ENCODE results near the gene PACS2. TPM values are rescaled to one million over a fixed set of nuclear protein-coding genes. Genes with fewer than 3 reads are reported as not detected.
A peak's percentile ranks its signal among the peaks of the same experiment; 100 is the strongest.
"Not testable (repeated sequence)": the region's sequence is repeated elsewhere in the genome, so short reads cannot be mapped to it uniquely, and the experiment has no call there.

The PACS2 gene
- 23.2 and 30.0 TPM in 2 replicates for total RNA-seq (2014; rRNA removed; shearing (Covaris generic); ENCODE audit: low replicate concordance)

GRCh38 chr14:105314287-105315200, at the start of gene PACS2:
PACS2 (plus strand) TSS chr14:105314748; CDS start chr14:105314919, 171 bp downstream.
- DNase-seq (ENCODE audit: low read depth): peak; percentile 45
- in situ Hi-C loops (cut with HindIII; ENCODE audit: low pct_unique_long_range_greater_than_20kb, low sequenced_read_pairs): no loop called here

- DNase-seq (ENCODE audit: low read depth): no peak
- in situ Hi-C loops (cut with HindIII; ENCODE audit: low pct_unique_long_range_greater_than_20kb, low sequenced_read_pairs): no loop called here
These were observed 46.6 kb upstream of the PACS2 start for GRCh38 chr14:105267820-105268548.

- in situ Hi-C loops (cut with HindIII; ENCODE audit: low pct_unique_long_range_greater_than_20kb, low sequenced_read_pairs): no loop called here
- no peak for DNase-seq (ENCODE audit: low read depth)
These were observed 45.7 kb upstream of the PACS2 start for GRCh38 chr14:105268736-105269354.

GRCh38 chr14:105269405-105269804, 45.1 kb upstream of the PACS2 start:
- no peak for DNase-seq (ENCODE audit: low read depth)
- in situ Hi-C loops (cut with HindIII; ENCODE audit: low pct_unique_long_range_greater_than_20kb, low sequenced_read_pairs): no loop called here

DNA sequence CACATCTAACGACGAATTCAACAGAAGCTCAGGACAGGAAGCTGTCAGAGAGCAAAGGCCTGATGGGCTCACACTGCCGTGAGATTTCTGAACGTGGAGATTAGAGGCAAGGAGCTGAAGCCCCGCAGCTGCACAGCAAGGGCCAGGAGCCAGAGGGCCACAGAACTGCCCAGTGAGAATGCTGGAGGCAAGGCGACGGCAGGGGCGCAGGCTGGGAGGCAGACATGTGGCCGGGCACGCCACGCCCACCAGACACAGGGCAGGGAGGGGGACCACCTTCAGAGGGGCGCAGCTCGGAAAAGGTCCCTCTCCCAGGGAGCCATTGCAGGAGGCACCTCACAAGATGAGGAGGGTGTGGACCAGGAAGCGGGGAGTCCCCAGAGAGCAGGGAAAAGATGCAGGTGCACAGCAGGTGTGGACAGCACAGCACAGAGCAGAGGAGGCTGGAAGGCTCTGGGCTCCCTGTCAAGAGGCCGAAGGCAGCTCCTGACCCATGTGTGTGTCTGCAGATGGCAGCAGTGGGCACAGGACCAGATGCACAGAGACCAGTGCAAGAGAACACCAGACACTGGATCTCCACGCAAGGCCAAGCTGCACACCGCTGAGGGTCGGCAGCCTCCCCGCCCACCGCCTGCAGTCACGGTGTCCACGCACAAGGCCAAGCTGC, 43.2 kb upstream of the PACS2 start:
- in situ Hi-C loops (cut with HindIII; ENCODE audit: low pct_unique_long_range_greater_than_20kb, low sequenced_read_pairs): no loop called here
- no peak for DNase-seq (ENCODE audit: low read depth)

- no peak for DNase-seq (ENCODE audit: low read depth)
- in situ Hi-C loops (cut with HindIII; ENCODE audit: low pct_unique_long_range_greater_than_20kb, low sequenced_read_pairs): no loop called here
These were observed 41.9 kb upstream of the PACS2 start for GRCh38 chr14:105272623-105273022.

DNA sequence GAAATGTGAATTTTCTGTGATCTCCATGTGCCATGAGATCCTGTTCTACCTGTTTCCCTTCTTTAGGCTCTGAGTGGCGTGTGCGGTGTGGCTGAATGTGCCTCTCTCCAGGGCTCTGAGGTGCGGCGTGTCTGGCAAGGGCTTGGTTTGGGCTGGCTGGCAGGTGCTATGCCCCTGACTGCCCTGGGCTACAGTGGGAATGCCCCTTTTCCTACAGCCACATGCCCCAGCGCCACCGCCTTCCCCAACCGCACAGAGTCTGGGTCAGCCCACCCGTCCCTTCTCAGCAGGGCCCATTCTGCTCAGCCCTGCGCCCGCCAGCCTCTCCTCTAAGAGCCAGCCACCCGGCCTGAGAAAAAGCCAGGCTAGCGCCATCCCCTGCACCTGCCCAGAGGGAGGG, 41.5 kb upstream of the PACS2 start:
- DNase-seq (ENCODE audit: low read depth): no peak
- in situ Hi-C loops (cut with HindIII; ENCODE audit: low pct_unique_long_range_greater_than_20kb, low sequenced_read_pairs): no loop called here

- in situ Hi-C loops (cut with HindIII; ENCODE audit: low pct_unique_long_range_greater_than_20kb, low sequenced_read_pairs): no loop called here
- no peak for DNase-seq (ENCODE audit: low read depth)
These were observed 39.9 kb upstream of the PACS2 start for GRCh38 chr14:105274637-105275036.

DNA sequence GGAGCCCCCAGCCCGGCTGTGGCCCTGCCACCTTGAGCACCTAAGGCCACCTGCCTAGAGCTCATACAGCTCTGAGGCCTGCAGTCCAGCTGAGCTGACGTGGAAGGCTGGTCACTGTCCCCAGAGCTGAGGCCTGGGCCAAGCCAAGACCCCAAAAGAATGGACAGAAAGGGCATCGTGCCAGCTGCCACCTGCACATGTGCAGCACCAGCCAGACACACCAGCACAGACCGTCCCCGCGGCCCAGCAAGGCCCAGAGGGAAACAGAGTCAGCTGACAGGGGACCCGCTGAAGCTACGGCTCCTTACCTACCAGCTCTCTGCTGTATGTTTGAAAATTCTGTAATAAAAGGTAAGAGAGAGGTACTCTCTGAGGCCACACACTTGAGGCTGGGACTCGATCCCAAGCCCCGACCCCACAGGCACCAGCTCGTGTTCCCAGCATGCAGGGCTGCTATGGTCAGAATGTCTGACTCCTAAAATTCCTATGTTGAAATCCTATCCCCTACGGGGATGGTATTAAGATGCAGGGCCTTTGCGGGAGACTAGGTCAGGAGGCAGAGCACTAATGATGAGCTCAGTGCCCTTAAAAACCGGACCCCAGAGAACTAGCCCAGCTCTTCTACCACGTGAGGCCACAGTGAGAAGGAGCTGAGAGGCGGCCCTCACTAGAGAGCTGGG, 39.1 kb upstream of the PACS2 start:
- in situ Hi-C loops (cut with HindIII; ENCODE audit: low pct_unique_long_range_greater_than_20kb, low sequenced_read_pairs): no loop called here
- no peak for DNase-seq (ENCODE audit: low read depth)

DNA sequence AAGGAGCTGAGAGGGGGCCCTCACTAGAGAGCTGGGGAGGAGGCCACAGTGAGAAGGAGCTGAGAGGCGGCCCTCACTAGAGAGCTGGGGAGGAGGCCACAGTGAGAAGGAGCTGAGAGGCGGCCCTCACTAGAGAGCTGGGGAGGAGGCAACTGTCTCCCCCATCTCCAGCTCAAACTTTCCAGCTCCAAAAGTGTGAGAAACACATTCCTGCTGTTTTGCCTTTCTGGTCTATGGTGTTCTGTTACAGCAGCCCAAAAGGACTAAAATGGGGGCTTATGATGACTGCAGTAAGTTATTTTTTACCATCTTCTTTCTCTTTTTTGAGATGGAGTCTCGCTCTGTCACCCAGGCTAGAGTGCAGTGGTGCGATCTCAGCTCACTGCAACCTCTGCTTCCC, 37.1 kb upstream of the PACS2 start:
- in situ Hi-C loops (cut with HindIII; ENCODE audit: low pct_unique_long_range_greater_than_20kb, low sequenced_read_pairs): not testable (repeated sequence)

DNA sequence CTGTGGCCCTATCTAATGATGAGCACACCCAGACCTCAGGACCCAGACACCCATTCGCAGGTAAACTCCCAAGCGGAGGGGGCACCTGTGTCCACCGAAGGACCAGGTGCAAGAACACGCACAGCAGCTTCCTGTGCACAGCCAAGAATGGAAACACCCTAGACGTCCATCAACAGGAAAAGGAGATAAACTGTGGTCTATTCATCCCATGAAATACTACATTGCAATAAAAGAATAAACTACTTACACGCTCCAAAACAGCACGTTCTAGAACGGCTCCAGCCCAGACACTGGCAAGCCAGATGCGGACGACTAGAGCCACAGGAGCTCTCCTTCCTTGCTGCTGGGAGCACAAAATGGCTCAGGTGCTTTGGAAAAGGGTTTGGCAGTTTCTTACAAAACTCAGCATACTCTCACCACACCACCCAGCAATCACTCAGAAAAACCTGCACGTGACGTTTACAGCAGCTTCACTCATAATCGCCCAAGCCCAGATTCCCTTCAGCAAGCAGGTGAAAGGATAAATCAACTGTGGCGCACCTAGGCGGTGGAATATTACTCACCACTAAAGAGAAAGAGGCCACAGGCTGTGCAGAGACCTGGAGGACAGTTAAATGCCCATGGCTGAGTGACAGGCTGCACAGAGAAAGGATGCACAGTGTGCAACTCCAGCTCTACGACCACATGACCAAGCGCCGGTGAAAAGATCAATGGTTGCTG, 34.7 kb upstream of the PACS2 start:
- DNase-seq (ENCODE audit: low read depth): no peak
- in situ Hi-C loops (cut with HindIII; ENCODE audit: low pct_unique_long_range_greater_than_20kb, low sequenced_read_pairs): no loop called here

More for the DNA sequence above, 37.1 kb upstream of the PACS2 start:
- DNase-seq (ENCODE audit: low read depth): not testable (repeated sequence)

- in situ Hi-C loops (cut with HindIII; ENCODE audit: low pct_unique_long_range_greater_than_20kb, low sequenced_read_pairs): no loop called here
- DNase-seq (ENCODE audit: low read depth): no peak
These were observed 34.0 kb upstream of the PACS2 start for GRCh38 chr14:105280525-105280924.

- in situ Hi-C loops (cut with HindIII; ENCODE audit: low pct_unique_long_range_greater_than_20kb, low sequenced_read_pairs): no loop called here
- peak; percentile 65 for DNase-seq (ENCODE audit: low read depth)
These were observed 33.0 kb upstream of the PACS2 start for GRCh38 chr14:105281371-105282097.

GRCh38 chr14:105282098-105282725, 32.3 kb upstream of the PACS2 start:
- DNase-seq (ENCODE audit: low read depth): no peak
- in situ Hi-C loops (cut with HindIII; ENCODE audit: low pct_unique_long_range_greater_than_20kb, low sequenced_read_pairs): no loop called here

DNA sequence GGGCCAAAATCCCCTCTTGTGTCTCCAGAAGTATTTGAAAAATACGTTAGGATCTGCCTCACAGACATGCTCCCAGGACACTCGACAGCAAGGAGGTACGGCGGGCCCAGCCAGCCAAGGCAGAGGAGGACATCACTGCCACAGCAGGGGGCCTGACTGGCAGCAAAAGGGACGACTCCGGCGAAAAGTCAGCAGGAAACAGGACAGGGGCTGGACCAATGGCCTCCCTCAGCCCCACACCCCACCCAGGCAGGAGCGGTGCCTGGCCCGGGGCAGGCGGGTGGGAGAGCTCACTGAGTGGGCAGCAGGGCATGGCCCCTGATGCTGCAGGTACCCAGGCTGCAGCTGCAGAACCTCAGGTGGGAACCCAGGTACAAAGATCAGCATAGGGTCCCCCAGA, 31.5 kb upstream of the PACS2 start:
- in situ Hi-C loops (cut with HindIII; ENCODE audit: low pct_unique_long_range_greater_than_20kb, low sequenced_read_pairs): no loop called here
- no peak for DNase-seq (ENCODE audit: low read depth)

DNA sequence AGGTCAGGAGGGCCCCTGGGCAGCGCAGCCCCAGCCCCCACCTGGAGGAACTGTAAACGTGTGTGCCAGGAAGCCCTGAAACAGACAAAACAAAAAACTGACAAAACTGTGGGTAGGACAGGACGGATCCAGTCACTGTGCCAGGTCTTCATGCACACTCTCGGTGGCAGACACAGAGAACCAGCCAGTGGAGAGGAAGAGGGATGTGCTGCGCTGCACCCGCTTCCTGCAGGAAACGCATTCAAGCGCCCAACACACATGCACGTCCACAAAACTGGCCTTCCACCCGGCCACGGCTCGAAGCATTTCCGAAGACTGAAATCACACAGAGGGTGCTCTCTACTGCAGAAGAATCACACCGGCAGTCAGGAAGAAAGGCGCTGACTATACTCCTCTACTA, 30.6 kb upstream of the PACS2 start:
- DNase-seq (ENCODE audit: low read depth): no peak
- in situ Hi-C loops (cut with HindIII; ENCODE audit: low pct_unique_long_range_greater_than_20kb, low sequenced_read_pairs): no loop called here
